ENCODE data around the gene BAIAP2.

Gene BAIAP2

GRCh38 chr17:80998118-80998747 is 36.7 kb upstream of the BAIAP2 start:
- no peak overlapping the region for H3K27ac ChIP-seq (ENCODE audit: poor library complexity, severe bottlenecking)

GRCh38 chr17:80998748-80999535 is 36.0 kb upstream of the BAIAP2 start:
- H3K4me3 ChIP-seq (ENCODE audit: severe bottlenecking) = no peak overlapping the region
- TF ChIP-seq CTCF (IDR thresholded peaks at IDR 0.05; ENCODE audit: poor library complexity, severe bottlenecking) = no peak
- peaks cover 38% of the 10 kb centered on the region for H3K36me3 ChIP-seq (ENCODE audit: low read depth)
- H3K27me3 ChIP-seq (ENCODE audit: insufficient read depth, poor library complexity, severe bottlenecking) = peaks cover 11% of the 10 kb centered on the region
- ATAC-seq (ENCODE audit: low read depth) (no peak), DNase-seq (ENCODE audit: low spot score) (no peak)
- peaks cover 7% of the 10 kb centered on the region for H3K4me1 ChIP-seq (ENCODE audit: insufficient read depth, poor library complexity, severe bottlenecking)
- H3K9me3 ChIP-seq (ENCODE audit: severe bottlenecking) = no peaks in the 10 kb centered on the region
- no peak overlapping the region for H3K27ac ChIP-seq (ENCODE audit: poor library complexity, severe bottlenecking)

More at GRCh38 chr17:80998118-80998747, 36.7 kb upstream of the BAIAP2 start:
- Histone ChIP-seq H3K4me3 (ENCODE audit: severe bottlenecking) (no peak overlapping the region), H3K4me1 (ENCODE audit: insufficient read depth, poor library complexity, severe bottlenecking) (peaks cover 7% of the 10 kb centered on the region), H3K27me3 (ENCODE audit: insufficient read depth, poor library complexity, severe bottlenecking) (peaks cover 4% of the 10 kb centered on the region), H3K9me3 (ENCODE audit: severe bottlenecking) (no peaks in the 10 kb centered on the region), H3K36me3 (ENCODE audit: low read depth) (peaks cover 38% of the 10 kb centered on the region)
- ATAC-seq (ENCODE audit: low read depth) (no peak), DNase-seq (ENCODE audit: low spot score) (no peak)
- no peak for TF ChIP-seq CTCF (IDR thresholded peaks at IDR 0.05; ENCODE audit: poor library complexity, severe bottlenecking)

- H3K36me3 ChIP-seq (ENCODE audit: low read depth) = peaks cover 38% of the 10 kb centered on the region
- no peak overlapping the region for H3K4me3 ChIP-seq (ENCODE audit: severe bottlenecking)
- ATAC-seq (ENCODE audit: low read depth) (no peak), DNase-seq (ENCODE audit: low spot score) (no peak)
- TF ChIP-seq CTCF (IDR thresholded peaks at IDR 0.05; ENCODE audit: poor library complexity, severe bottlenecking) = no peak
- H3K4me1 ChIP-seq (ENCODE audit: insufficient read depth, poor library complexity, severe bottlenecking) = peaks cover 7% of the 10 kb centered on the region
- no peaks in the 10 kb centered on the region for H3K9me3 ChIP-seq (ENCODE audit: severe bottlenecking)
- H3K27me3 ChIP-seq (ENCODE audit: insufficient read depth, poor library complexity, severe bottlenecking) = peaks cover 17% of the 10 kb centered on the region
- H3K27ac ChIP-seq (ENCODE audit: poor library complexity, severe bottlenecking) = no peak overlapping the region
These were observed 35.2 kb upstream of the BAIAP2 start for GRCh38 chr17:80999536-81000333.

GRCh38 chr17:81000334-81000630 is 34.7 kb upstream of the BAIAP2 start:
- ATAC-seq (ENCODE audit: low read depth) (no peak), DNase-seq (ENCODE audit: low spot score) (no peak)
- Histone ChIP-seq H3K36me3 (ENCODE audit: low read depth) (peaks cover 37% of the 10 kb centered on the region), H3K27ac (ENCODE audit: poor library complexity, severe bottlenecking) (no peak overlapping the region), H3K4me3 (ENCODE audit: severe bottlenecking) (no peak overlapping the region), H3K27me3 (ENCODE audit: insufficient read depth, poor library complexity, severe bottlenecking) (peaks cover 22% of the 10 kb centered on the region), H3K4me1 (ENCODE audit: insufficient read depth, poor library complexity, severe bottlenecking) (peaks cover 7% of the 10 kb centered on the region), H3K9me3 (ENCODE audit: severe bottlenecking) (no peaks in the 10 kb centered on the region)
- no peak for TF ChIP-seq CTCF (IDR thresholded peaks at IDR 0.05; ENCODE audit: poor library complexity, severe bottlenecking)
